Measurements from ENCODE around the gene SPEN. TPM values are rescaled to one million over a fixed set of nuclear protein-coding genes. Genes with fewer than 3 reads are reported as not detected.

SPEN gene
- total and polyA plus RNA-seq, 4 donors = 10.7 to 82.3 (median 36.8) TPM

GRCh38 chr1:15847893-15848142 is 311 bp downstream of the SPEN start:
- H3K4me1 ChIP-seq (ENCODE audit: control insufficient read depth in 5 of 5, insufficient read depth in 5 of 5, low read length in 5 of 5) = peaks cover 2 to 29% (median 8%) of the 10 kb centered on the region in 5 donors
- H3K27me3 ChIP-seq (ENCODE audit: control insufficient read depth in 3 of 3, insufficient read depth in 3 of 3, low read length in 2 of 3) = no peaks in the 10 kb centered on the region
- no peak for DNase-seq
- peak overlapping the region; percentile 90 for H3K4me3 ChIP-seq
- no peaks in the 10 kb centered on the region for H3K9me3 ChIP-seq (ENCODE audit: control insufficient read depth in 4 of 4, insufficient read depth in 3 of 4, low read length in 3 of 4)
- TF ChIP-seq CTCF (IDR thresholded peaks at IDR 0.05; ENCODE audit: control extremely low read depth, extremely low read depth) = no peak
- no peak for ATAC-seq (ENCODE audit: insufficient read depth, low FRiP score)
- peak overlapping the region; percentile 94 to 98 for H3K27ac ChIP-seq (ENCODE audit: low read depth in 1 of 2, low read length in 1 of 2)
- H3K9ac ChIP-seq (ENCODE audit: insufficient read depth in 1 of 2, low read length in 2 of 2) = peak overlapping the region; percentile 64 to 81
- 1% methylated on average over 26 to 34 of the region's 34 CpGs for WGBS, 2 donors
- no peaks in the 10 kb centered on the region for H3K36me3 ChIP-seq (ENCODE audit: control insufficient read depth in 4 of 4, insufficient read depth in 4 of 4, low read length in 4 of 4)

- peak overlapping the region; percentile 90 for H3K4me3 ChIP-seq
- no peaks in the 10 kb centered on the region for H3K27me3 ChIP-seq (ENCODE audit: control insufficient read depth in 3 of 3, insufficient read depth in 3 of 3, low read length in 2 of 3)
- peaks cover 2 to 29% (median 8%) of the 10 kb centered on the region in 5 donors for H3K4me1 ChIP-seq (ENCODE audit: control insufficient read depth in 5 of 5, insufficient read depth in 5 of 5, low read length in 5 of 5)
- TF ChIP-seq CTCF (IDR thresholded peaks at IDR 0.05; ENCODE audit: control extremely low read depth, extremely low read depth) = no peak
- 0% methylated on average over 78 to 104 of the region's 104 CpGs for WGBS, 2 donors
- peak; percentile 31 to 57 (median 43) for DNase-seq
- H3K27ac ChIP-seq (ENCODE audit: low read depth in 1 of 2, low read length in 1 of 2) = peak overlapping the region; percentile 94 to 98
- peak; percentile 0 for ATAC-seq (ENCODE audit: insufficient read depth, low FRiP score)
- peak overlapping the region; percentile 81 to 99 for H3K9ac ChIP-seq (ENCODE audit: insufficient read depth in 1 of 2, low read length in 2 of 2)
- H3K36me3 ChIP-seq (ENCODE audit: control insufficient read depth in 4 of 4, insufficient read depth in 4 of 4, low read length in 4 of 4) = no peaks in the 10 kb centered on the region
- H3K9me3 ChIP-seq (ENCODE audit: control insufficient read depth in 4 of 4, insufficient read depth in 3 of 4, low read length in 3 of 4) = no peaks in the 10 kb centered on the region
Observed at GRCh38 chr1:15848143-15848928, 829 bp downstream of the SPEN start.

GRCh38 chr1:15848929-15849774 is 1.6 kb downstream of the SPEN start:
- peaks cover 2 to 27% (median 5%) of the 10 kb centered on the region in 5 donors for H3K4me1 ChIP-seq (ENCODE audit: control insufficient read depth in 5 of 5, insufficient read depth in 5 of 5, low read length in 5 of 5)
- peak overlapping the region; percentile 94 to 98 for H3K27ac ChIP-seq (ENCODE audit: low read depth in 1 of 2, low read length in 1 of 2)
- peak; percentile 93 to 95 (median 95) for DNase-seq
- peak; percentile 19 for ATAC-seq (ENCODE audit: insufficient read depth, low FRiP score)
- 0 to 1% methylated on average over 44 of the region's 44 CpGs for WGBS, 2 donors
- peak overlapping the region; percentile 90 for H3K4me3 ChIP-seq
- no peak for TF ChIP-seq CTCF (IDR thresholded peaks at IDR 0.05; ENCODE audit: control extremely low read depth, extremely low read depth)
- no peaks in the 10 kb centered on the region for H3K36me3 ChIP-seq (ENCODE audit: control insufficient read depth in 4 of 4, insufficient read depth in 4 of 4, low read length in 4 of 4)
- no peaks in the 10 kb centered on the region for H3K9me3 ChIP-seq (ENCODE audit: control insufficient read depth in 4 of 4, insufficient read depth in 3 of 4, low read length in 3 of 4)
- peak overlapping the region; percentile 81 to 99 for H3K9ac ChIP-seq (ENCODE audit: insufficient read depth in 1 of 2, low read length in 2 of 2)
- H3K27me3 ChIP-seq (ENCODE audit: control insufficient read depth in 3 of 3, insufficient read depth in 3 of 3, low read length in 2 of 3) = no peaks in the 10 kb centered on the region

All from lung (tissue), 12 donors.